Breast epithelium (tissue), 3 donors: ENCODE measurements around the gene SNX9.

Experiments
- CTCF ChIP-seq, 3 donors: fragments of 450-650 bp; IDR thresholded peaks; one replicate each; pipeline ENCODE4 v1.5.1; 2016 to 2017; ENCODE audit warnings: antibody characterized with exemption in 3 of 3, mild to moderate bottlenecking in 3 of 3, moderate library complexity in 3 of 3
- POLR2A ChIP-seq: fragments of 450-650 bp; IDR thresholded peaks from one replicate; pipeline ENCODE4 v1.6.1; 2016; ENCODE audit warnings: antibody characterized with exemption, mild to moderate bottlenecking, moderate library complexity

GRCh38 chr6:157904999-157905398 is 82.0 kb downstream of the SNX9 start:
- TF ChIP-seq CTCF (IDR thresholded peaks at IDR 0.05) (no peak), POLR2A (no peak)
